ENCODE results near the gene TTC24.

GRCh38 chr1:156584813-156585212 lies 5.3 kb downstream of the TTC24 start:
- TF ChIP-seq, protein P1, sequence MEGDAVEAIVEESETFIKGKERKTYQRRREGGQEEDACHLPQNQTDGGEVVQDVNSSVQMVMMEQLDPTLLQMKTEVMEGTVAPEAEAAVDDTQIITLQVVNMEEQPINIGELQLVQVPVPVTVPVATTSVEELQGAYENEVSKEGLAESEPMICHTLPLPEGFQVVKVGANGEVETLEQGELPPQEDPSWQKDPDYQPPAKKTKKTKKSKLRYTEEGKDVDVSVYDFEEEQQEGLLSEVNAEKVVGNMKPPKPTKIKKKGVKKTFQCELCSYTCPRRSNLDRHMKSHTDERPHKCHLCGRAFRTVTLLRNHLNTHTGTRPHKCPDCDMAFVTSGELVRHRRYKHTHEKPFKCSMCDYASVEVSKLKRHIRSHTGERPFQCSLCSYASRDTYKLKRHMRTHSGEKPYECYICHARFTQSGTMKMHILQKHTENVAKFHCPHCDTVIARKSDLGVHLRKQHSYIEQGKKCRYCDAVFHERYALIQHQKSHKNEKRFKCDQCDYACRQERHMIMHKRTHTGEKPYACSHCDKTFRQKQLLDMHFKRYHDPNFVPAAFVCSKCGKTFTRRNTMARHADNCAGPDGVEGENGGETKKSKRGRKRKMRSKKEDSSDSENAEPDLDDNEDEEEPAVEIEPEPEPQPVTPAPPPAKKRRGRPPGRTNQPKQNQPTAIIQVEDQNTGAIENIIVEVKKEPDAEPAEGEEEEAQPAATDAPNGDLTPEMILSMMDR (IDR thresholded peaks at IDR 0.05): no peak
- TF ChIP-seq POLR2A (IDR thresholded peaks at IDR 0.05) (no peak), EP300 (IDR thresholded peaks at IDR 0.05; ENCODE audit: low read depth) (no peak), POLR2AphosphoS5 (IDR thresholded peaks at IDR 0.05) (no peak)
